ENCODE measurements around the gene IQCE.

IQCE gene

GRCh38 chr7:2639695-2640481 lies 81.1 kb downstream of the IQCE start:
- no peak for TF ChIP-seq YY1 (IDR thresholded peaks at IDR 0.05; ENCODE audit: low read depth)
- TF ChIP-seq TAF1 (IDR thresholded peaks at IDR 0.05; ENCODE audit: low read depth), result no peak

- TF ChIP-seq TEAD4 (IDR thresholded peaks at IDR 0.05), result peak; percentile 45; the same call in 1 of the 2 replicates
- TF ChIP-seq TAF1 (IDR thresholded peaks at IDR 0.05; ENCODE audit: low read depth), result no peak
- TF ChIP-seq CEBPB (IDR thresholded peaks at IDR 0.05), result no peak
- no peak for TF ChIP-seq FOXM1 (IDR thresholded peaks at IDR 0.05; ENCODE audit: borderline replicate concordance, low read depth)
- TF ChIP-seq EGR1 (IDR thresholded peaks at IDR 0.05), result no peak
- TF ChIP-seq EP300 (IDR thresholded peaks at IDR 0.05; ENCODE audit: borderline replicate concordance), result peak; percentile 66; the same call in 1 of the 2 replicates
- TF ChIP-seq, protein P1, sequence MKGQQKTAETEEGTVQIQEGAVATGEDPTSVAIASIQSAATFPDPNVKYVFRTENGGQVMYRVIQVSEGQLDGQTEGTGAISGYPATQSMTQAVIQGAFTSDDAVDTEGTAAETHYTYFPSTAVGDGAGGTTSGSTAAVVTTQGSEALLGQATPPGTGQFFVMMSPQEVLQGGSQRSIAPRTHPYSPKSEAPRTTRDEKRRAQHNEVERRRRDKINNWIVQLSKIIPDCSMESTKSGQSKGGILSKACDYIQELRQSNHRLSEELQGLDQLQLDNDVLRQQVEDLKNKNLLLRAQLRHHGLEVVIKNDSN (IDR thresholded peaks at IDR 0.05), result peak; percentile 40
- TF ChIP-seq MAX (IDR thresholded peaks at IDR 0.05), result peak; percentile 79
- TF ChIP-seq NFIC (IDR thresholded peaks at IDR 0.05), result peak; percentile 89
- TF ChIP-seq RAD21 (IDR thresholded peaks at IDR 0.05; ENCODE audit: low read depth), result 0 out of 2 replicates have a peak, but pooled peaks have one; percentile 1
- TF ChIP-seq TCF12 (IDR thresholded peaks at IDR 0.05; ENCODE audit: low read depth), result peak; percentile 93
- TF ChIP-seq ZBTB7A (IDR thresholded peaks at IDR 0.05; ENCODE audit: low read depth), result no peak
Observed at GRCh38 chr7:2640482-2640830, 81.7 kb downstream of the IQCE start.

GRCh38 chr7:2640846-2641316 lies 82.1 kb downstream of the IQCE start:
- TF ChIP-seq MAX (IDR thresholded peaks at IDR 0.05) (no peak), NFIC (IDR thresholded peaks at IDR 0.05) (no peak), TCF12 (IDR thresholded peaks at IDR 0.05; ENCODE audit: low read depth) (no peak), RAD21 (IDR thresholded peaks at IDR 0.05; ENCODE audit: low read depth) (no peak), TAF1 (IDR thresholded peaks at IDR 0.05; ENCODE audit: low read depth) (no peak), FOXM1 (IDR thresholded peaks at IDR 0.05; ENCODE audit: borderline replicate concordance, low read depth) (no peak), CREB1 (IDR thresholded peaks at IDR 0.05; ENCODE audit: low read depth) (no peak), EGR1 (IDR thresholded peaks at IDR 0.05) (no peak)
- TF ChIP-seq, protein P1 (IDR thresholded peaks at IDR 0.05), result no peak

- TF ChIP-seq, protein P2, sequence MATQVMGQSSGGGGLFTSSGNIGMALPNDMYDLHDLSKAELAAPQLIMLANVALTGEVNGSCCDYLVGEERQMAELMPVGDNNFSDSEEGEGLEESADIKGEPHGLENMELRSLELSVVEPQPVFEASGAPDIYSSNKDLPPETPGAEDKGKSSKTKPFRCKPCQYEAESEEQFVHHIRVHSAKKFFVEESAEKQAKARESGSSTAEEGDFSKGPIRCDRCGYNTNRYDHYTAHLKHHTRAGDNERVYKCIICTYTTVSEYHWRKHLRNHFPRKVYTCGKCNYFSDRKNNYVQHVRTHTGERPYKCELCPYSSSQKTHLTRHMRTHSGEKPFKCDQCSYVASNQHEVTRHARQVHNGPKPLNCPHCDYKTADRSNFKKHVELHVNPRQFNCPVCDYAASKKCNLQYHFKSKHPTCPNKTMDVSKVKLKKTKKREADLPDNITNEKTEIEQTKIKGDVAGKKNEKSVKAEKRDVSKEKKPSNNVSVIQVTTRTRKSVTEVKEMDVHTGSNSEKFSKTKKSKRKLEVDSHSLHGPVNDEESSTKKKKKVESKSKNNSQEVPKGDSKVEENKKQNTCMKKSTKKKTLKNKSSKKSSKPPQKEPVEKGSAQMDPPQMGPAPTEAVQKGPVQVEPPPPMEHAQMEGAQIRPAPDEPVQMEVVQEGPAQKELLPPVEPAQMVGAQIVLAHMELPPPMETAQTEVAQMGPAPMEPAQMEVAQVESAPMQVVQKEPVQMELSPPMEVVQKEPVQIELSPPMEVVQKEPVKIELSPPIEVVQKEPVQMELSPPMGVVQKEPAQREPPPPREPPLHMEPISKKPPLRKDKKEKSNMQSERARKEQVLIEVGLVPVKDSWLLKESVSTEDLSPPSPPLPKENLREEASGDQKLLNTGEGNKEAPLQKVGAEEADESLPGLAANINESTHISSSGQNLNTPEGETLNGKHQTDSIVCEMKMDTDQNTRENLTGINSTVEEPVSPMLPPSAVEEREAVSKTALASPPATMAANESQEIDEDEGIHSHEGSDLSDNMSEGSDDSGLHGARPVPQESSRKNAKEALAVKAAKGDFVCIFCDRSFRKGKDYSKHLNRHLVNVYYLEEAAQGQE (IDR thresholded peaks at IDR 0.05; ENCODE audit: low read depth), result no peak; the same call in 1 of the 2 replicates
- TF ChIP-seq YY1 (IDR thresholded peaks at IDR 0.05; ENCODE audit: low read depth) (0 out of 2 replicates have a peak, but pooled peaks have one; percentile 41), MAX (IDR thresholded peaks at IDR 0.05) (peak; percentile 90), NFIC (IDR thresholded peaks at IDR 0.05) (peak; percentile 98), RAD21 (IDR thresholded peaks at IDR 0.05; ENCODE audit: low read depth) (peak; percentile 35; the same call in 1 of the 2 replicates), ZBTB7A (IDR thresholded peaks at IDR 0.05; ENCODE audit: low read depth) (peak; percentile 97), TEAD4 (IDR thresholded peaks at IDR 0.05) (peak; percentile 98), CREB1 (IDR thresholded peaks at IDR 0.05; ENCODE audit: low read depth) (peak; percentile 80), TAF1 (IDR thresholded peaks at IDR 0.05; ENCODE audit: low read depth) (peak; percentile 22; the same call in 1 of the 2 replicates), EP300 (IDR thresholded peaks at IDR 0.05; ENCODE audit: borderline replicate concordance) (peak; percentile 98), TCF12 (IDR thresholded peaks at IDR 0.05; ENCODE audit: low read depth) (peak; percentile 99), CEBPB (IDR thresholded peaks at IDR 0.05) (peak; percentile 86), FOXM1 (IDR thresholded peaks at IDR 0.05; ENCODE audit: borderline replicate concordance, low read depth) (peak; percentile 83), EGR1 (IDR thresholded peaks at IDR 0.05) (peak; percentile 41; the same call in 1 of the 2 replicates)
- TF ChIP-seq, protein P1 (IDR thresholded peaks at IDR 0.05), result peak; percentile 62
Observed at GRCh38 chr7:2641406-2642393, 82.9 kb downstream of the IQCE start.

GRCh38 chr7:2643386-2644219 lies 84.8 kb downstream of the IQCE start:
- TF ChIP-seq CEBPB (IDR thresholded peaks at IDR 0.05), result no peak
- TF ChIP-seq TAF1 (IDR thresholded peaks at IDR 0.05; ENCODE audit: low read depth), result no peak
- no peak for TF ChIP-seq CREB1 (IDR thresholded peaks at IDR 0.05; ENCODE audit: low read depth)
- TF ChIP-seq FOXM1 (IDR thresholded peaks at IDR 0.05; ENCODE audit: borderline replicate concordance, low read depth), result no peak
- TF ChIP-seq MAX (IDR thresholded peaks at IDR 0.05), result no peak
